ENCODE results near the gene TRABD2B. TPM values are rescaled to one million over a fixed set of nuclear protein-coding genes. Genes with fewer than 3 reads are reported as not detected.

Gene TRABD2B
- polyA plus RNA-seq, 1 of the 3 experiments (the other 2 are of a cell fraction): 0.03 TPM

GRCh38 chr1:48016515-48016914 lies 19.3 kb upstream of the TRABD2B start (continued):
- no peak for TF ChIP-seq IRF3 (IDR thresholded peaks at IDR 0.05; ENCODE audit: low read depth, low read length)

GRCh38 chr1:48013270-48013669 lies 16.1 kb upstream of the TRABD2B start:
- H3K9me2 ChIP-seq: no peaks in the 10 kb centered on the region
- no peaks in the 10 kb centered on the region for H3K9me3 ChIP-seq
- H3F3A ChIP-seq (replicated peaks; ENCODE audit: insufficient read depth): no peaks in the 10 kb centered on the region
- no peak overlapping the region for H3K9ac ChIP-seq
- H3K4me1 ChIP-seq (ENCODE audit: control insufficient read depth in 1 of 2, insufficient read depth in 2 of 2, low read depth in 1 of 2, low read length in 1 of 2): no peaks in the 10 kb centered on the region
- ChIA-PET POLR2A (no interaction called here), CTCF (interaction anchor here (1.2 kb wide), 1 partner anchor 9 kb away, joined by 4 read pairs; no protein-coding TSS in a partner anchor)
- H3K79me2 ChIP-seq (ENCODE audit: insufficient read depth): no peaks in the 10 kb centered on the region
- H3K27me3 ChIP-seq (ENCODE audit: insufficient read depth): no peaks in the 10 kb centered on the region
- H4K20me1 ChIP-seq (ENCODE audit: insufficient read depth): no peaks in the 10 kb centered on the region
- no peak for DNase-seq
- no peak for TF ChIP-seq GABPA (IDR thresholded peaks at IDR 0.05; ENCODE audit: low read depth)
- TF ChIP-seq GATA2 (CRISPR knock-in tag; IDR thresholded peaks at IDR 0.05): no peak
- no peak for TF ChIP-seq RCOR1 (IDR thresholded peaks at IDR 0.05; ENCODE audit: low read length)
- TF ChIP-seq YY1 (IDR thresholded peaks at IDR 0.05; ENCODE audit: low read depth): no peak
- TF ChIP-seq EP300 (IDR thresholded peaks at IDR 0.05; ENCODE audit: borderline replicate concordance in 1 of 2, low read depth in 1 of 2, low read length in 1 of 2): no peak
- TF ChIP-seq TAF1 (IDR thresholded peaks at IDR 0.05; ENCODE audit: borderline replicate concordance, low read depth, low read length): no peak
- no peak for TF ChIP-seq CTCF (IDR thresholded peaks at IDR 0.05)
- TF ChIP-seq PBX3 (IDR thresholded peaks at IDR 0.05): no peak
- no peak for TF ChIP-seq REST (IDR thresholded peaks at IDR 0.05; ENCODE audit: low read depth, low read length)
- TF ChIP-seq RAD21 (IDR thresholded peaks at IDR 0.05; ENCODE audit: low read length): no peak
- no peak for TF ChIP-seq TCF12 (IDR thresholded peaks at IDR 0.05)
- no peak for TF ChIP-seq MAX (IDR thresholded peaks at IDR 0.05; ENCODE audit: low read depth)
- TF ChIP-seq RFX5 (IDR thresholded peaks at IDR 0.05; ENCODE audit: low read length): no peak
- TF ChIP-seq NFIC (IDR thresholded peaks at IDR 0.05; ENCODE audit: borderline replicate concordance): no peak
- no peak for TF ChIP-seq TEAD4 (IDR thresholded peaks at IDR 0.05; ENCODE audit: borderline replicate concordance, insufficient read depth)
- TF ChIP-seq USF1 (IDR thresholded peaks at IDR 0.05; ENCODE audit: borderline replicate concordance, low read depth): no peak
- no peak for TF ChIP-seq RXRA (IDR thresholded peaks at IDR 0.05; ENCODE audit: borderline replicate concordance, low read depth)
- no peak overlapping the region for H3K27ac ChIP-seq (ENCODE audit: low read depth in 2 of 2, low read length in 1 of 2)
- no peak overlapping the region for H2AFZ ChIP-seq (ENCODE audit: low read depth)
- no peak overlapping the region for H3K4me2 ChIP-seq
- no peak overlapping the region for H3K4me3 ChIP-seq (ENCODE audit: low read depth in 2 of 2, low read length in 1 of 2)
- H3K36me3 ChIP-seq (replicated peaks in 1 of 2; ENCODE audit: control insufficient read depth in 1 of 2, insufficient read depth in 2 of 2, low read length in 1 of 2): no peaks in the 10 kb centered on the region

Data from SK-N-SH (cell line).